GM12874 (cell line): ENCODE measurements around the gene GLRX.

ENCODE experiments used
- CTCF ChIP-seq: IDR thresholded peaks from 2 replicates; pipeline ENCODE4 v1.5.1; 2011; ENCODE audit warnings: low read depth, mild to moderate bottlenecking, control low read depth, low read length, moderate library complexity; ENCODE audit not compliant: insufficient read depth

The GLRX gene

GRCh38 chr5:95798048-95798447, 24.5 kb downstream of the GLRX start:
- TF ChIP-seq CTCF = no peak

- no peak for TF ChIP-seq CTCF
Measured at GRCh38 chr5:95797301-95797700, 25.2 kb downstream of the GLRX start.

- TF ChIP-seq CTCF = no peak
Measured at GRCh38 chr5:95794070-95794516, 28.4 kb downstream of the GLRX start.

- no peak for TF ChIP-seq CTCF
Measured at GRCh38 chr5:95791751-95792150, 30.8 kb downstream of the GLRX start.

GRCh38 chr5:95788493-95788892, 34.0 kb downstream of the GLRX start:
- TF ChIP-seq CTCF = no peak

GRCh38 chr5:95786821-95787418, 35.6 kb downstream of the GLRX start:
- TF ChIP-seq CTCF = no peak

- TF ChIP-seq CTCF = no peak
Measured at GRCh38 chr5:95784514-95785302, 37.8 kb downstream of the GLRX start.
